AG08396 (cell line): ENCODE data around the gene EMB.
"Not testable (repeated sequence)": the region's sequence is repeated elsewhere in the genome, so short reads cannot be mapped to it uniquely, and the experiment has no call there.

Experiments
- DNase-seq: peaks from one replicate; pipeline ENCODE4 v3.0.0; 2012; ENCODE audit warnings: low spot score, mixed read lengths

EMB gene, protein sequence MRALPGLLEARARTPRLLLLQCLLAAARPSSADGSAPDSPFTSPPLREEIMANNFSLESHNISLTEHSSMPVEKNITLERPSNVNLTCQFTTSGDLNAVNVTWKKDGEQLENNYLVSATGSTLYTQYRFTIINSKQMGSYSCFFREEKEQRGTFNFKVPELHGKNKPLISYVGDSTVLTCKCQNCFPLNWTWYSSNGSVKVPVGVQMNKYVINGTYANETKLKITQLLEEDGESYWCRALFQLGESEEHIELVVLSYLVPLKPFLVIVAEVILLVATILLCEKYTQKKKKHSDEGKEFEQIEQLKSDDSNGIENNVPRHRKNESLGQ

DNA sequence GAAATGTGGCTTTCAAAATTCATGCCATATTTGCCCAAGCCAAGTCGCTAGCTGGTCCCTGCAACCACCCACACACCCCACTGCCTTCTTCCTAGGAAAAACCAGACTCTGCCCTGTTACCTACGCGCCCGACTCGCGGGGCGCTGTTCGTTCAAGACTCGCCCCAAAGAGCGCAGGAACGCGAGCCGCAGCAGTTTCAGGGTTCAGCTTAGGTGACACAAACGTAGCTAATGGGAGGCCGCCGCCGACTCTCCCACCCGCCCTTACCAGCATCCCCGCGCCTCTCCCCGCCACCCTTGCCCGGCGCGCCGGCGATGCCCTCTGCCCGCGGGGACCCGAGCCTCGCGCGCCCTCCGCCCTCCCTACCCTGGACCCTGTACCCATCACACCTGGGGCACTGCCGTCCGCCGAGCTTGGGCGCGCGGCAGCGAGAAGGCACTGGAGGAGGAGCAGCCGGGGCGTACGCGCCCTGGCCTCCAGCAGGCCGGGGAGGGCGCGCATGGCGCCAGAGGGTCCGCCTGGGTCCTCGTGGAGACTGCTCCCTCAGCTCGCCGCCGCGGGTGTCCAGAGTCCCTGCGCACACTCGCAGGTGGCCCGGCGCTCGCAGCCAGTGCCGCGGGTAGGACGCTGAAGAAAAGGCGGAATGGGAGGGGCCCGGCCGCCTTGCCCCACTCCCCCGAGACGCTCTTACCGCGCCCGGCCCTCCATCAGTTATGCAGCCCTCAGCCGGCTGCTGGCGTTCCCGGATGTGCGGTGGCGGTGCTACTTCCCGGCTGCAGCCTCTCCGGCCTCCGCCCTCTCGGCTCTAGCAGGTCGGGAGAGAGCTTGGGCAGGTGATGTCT lies at the start of gene EMB:
Gene EMB (minus strand): TSS at position 638 of the 842 bp plus-strand sequence. CDS start 137 bp downstream, at position 501.
- DNase-seq, result peak; percentile 29

GRCh38 chr5:50489491-50489890 lies 48.4 kb upstream of the EMB start:
- DNase-seq, result not testable (repeated sequence)

GRCh38 chr5:50478790-50479189 lies 37.7 kb upstream of the EMB start:
- DNase-seq, result not testable (repeated sequence)

GRCh38 chr5:50476549-50476948 lies 35.5 kb upstream of the EMB start:
- no peak for DNase-seq

GRCh38 chr5:50465015-50465414 lies 23.9 kb upstream of the EMB start:
- DNase-seq, result not testable (repeated sequence)

- no peak for DNase-seq
Observed at GRCh38 chr5:50463726-50464125, 22.6 kb upstream of the EMB start.

DNA sequence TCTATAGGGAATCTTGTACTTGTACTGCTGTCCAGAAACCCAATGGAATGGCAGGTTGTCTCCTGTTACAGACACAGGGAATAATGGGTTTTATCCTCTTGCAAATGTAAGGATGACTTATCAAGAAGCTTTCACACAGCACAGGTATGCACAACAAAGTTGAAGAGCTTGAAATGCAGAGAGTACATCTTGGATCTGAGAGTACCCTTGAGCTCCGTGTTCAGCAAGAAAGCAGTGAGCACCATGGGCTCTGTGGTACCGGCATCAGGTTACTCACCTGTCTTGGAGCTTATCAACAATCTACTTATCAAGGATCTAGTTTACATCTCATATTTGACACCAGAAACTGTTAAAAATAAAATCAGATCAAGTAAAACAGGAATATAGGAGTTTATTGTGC lies 22.0 kb upstream of the EMB start:
- DNase-seq, result no peak

DNA sequence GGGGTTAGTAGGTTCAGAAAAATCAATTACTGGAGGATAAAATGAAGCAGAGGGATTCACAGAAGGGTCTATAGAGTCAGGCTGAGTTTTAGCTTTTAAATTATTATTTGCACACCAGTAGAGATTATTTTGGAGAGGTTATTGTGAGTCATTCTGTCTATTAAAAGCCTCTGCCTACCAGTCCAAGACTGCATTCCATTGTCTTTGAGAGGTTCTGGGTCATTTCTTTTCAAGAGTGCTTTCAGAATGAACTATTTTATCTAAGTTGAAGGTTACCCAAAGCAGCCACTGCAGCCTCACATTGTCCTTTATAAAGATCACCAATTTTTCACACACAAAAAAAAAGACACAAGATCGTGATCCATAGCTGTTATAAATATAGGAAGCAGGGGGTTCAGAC lies 21.5 kb upstream of the EMB start:
- not testable (repeated sequence) for DNase-seq

DNA sequence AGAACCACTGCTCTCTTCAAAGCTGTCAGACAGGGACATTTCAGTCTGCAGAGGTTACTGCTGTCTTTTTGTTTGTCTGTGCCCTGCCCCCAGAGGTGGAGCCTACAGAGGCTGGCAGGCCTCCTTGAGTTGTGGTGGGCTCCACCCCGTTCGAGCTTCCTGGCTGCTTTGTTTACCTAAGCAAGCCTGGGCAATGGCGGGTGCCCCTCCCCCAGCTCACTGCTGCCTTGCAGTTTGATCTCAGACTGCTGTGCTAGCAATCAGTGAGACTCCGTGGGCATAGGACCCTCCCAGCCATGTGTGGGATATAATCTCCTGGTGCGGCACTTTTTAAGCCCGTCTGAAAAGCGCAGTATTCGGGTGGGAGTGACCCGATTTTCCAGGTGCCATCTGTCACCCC lies 17.3 kb upstream of the EMB start:
- not testable (repeated sequence) for DNase-seq

GRCh38 chr5:50449241-50449640 lies 8.2 kb upstream of the EMB start:
- DNase-seq, result not testable (repeated sequence)

- no peak for DNase-seq
Observed at GRCh38 chr5:50447941-50448340, 6.9 kb upstream of the EMB start.

DNA sequence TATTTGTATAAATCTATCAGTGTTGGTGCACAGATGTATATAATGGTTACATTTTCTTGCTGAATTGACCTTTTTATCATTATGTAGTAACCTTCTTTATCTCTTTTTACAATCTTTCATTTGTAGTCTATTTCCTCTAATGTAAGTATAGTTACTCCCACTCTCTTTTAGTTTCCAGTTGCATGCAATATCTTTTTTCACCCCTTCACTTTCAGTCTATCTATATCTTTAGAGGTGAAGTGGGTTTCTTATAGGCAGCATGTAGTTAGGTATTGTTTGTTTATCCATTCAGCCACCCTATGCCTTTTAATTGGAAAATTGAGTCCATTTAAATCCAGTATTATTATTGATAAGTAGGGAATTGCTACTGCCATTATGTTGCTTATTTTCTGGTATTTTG lies 6.1 kb upstream of the EMB start:
- DNase-seq, result no peak

DNA sequence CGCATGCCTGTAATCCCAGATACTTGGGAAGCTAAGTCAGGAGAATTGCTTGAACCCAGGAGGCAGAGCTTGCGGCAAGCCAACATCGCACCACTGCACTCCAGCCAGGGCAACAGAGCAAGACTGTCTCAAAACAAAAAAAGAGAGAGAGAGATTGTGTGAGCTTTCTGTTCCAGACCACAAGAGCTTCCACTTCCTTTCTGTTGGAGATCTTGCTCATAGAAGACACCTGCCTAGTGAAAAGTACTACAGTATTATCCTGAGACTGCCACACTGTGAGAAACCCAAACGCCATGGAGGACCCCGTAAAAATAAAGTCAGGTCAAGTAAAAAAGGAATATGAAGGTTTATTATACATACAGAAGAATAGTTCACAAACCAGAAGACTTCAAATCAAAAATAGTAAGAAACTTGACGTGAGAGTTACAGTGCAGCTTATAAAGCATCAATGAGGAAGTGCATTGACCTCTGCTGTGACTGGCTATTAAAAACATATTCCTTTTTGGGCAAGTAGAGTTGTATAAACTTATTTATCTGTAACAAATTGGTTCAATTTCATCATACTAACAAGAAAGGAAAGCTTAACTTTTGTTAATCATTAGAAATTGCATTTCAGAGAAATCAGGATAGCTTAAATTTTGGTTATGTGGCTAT lies 4.3 kb upstream of the EMB start:
- DNase-seq, result no peak

- not testable (repeated sequence) for DNase-seq
Observed at GRCh38 chr5:50442559-50443539, 1.8 kb upstream of the EMB start.

GRCh38 chr5:50441493-50441955 lies 436 bp upstream of the EMB start:
- no peak for DNase-seq

DNA sequence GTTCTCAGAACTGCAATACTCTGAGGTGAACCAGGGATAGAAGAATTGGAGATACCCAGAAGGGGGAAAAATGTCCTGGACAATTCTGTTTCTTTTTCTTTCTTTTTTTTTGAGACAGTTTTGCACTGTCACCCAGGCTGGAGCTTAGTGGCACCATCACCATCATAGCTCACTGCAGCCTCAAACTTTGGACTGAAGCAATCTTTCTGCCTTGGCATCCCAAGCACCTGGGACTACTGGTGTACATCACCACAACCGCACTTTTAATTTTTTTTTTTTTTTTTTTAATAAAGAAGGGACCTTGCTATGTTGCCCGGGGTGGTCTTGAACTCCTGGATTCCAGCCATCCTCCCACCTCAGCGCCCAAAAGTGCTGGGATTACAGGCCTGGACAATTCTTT lies 1.9 kb downstream of the EMB start:
- no peak for DNase-seq

GRCh38 chr5:50438060-50438459 lies 3.0 kb downstream of the EMB start:
- DNase-seq, result not testable (repeated sequence)

- no peak for DNase-seq
Observed at GRCh38 chr5:50435168-50435567, 5.9 kb downstream of the EMB start.

GRCh38 chr5:50431133-50431904 lies 9.8 kb downstream of the EMB start:
- DNase-seq, result not testable (repeated sequence)

DNA sequence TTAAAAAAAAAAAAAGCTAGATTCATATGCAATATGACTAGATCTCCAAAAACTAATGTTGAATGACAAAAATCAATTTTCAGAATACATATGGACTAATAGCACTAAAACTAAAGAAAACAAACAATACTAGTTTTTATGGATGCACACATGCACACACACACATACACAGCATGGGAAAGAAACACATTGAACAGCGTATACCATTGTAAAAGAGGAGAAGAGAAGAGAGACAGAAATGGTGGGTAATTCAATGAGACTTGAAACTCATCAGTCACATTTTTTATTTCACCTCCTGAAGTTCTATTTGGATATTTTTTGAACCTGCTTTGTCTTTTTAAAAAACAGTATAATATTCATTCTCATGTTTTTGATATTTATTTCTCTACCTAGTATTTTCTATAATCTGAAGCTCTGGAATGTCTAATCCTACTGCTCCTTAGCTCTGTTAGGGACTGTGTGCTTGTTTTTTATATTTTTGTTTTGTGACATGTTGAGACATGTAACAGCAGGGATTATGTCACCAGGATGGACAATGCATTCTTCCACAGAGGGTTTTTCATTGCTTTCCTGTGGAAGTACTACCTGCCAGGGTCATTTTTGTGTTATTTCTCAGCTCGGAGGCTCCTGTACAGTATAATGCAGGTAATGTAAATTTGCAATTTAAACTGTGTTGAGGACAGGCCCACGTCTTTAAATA lies 17.8 kb downstream of the EMB start:
- not testable (repeated sequence) for DNase-seq
